BJ (cell line): ENCODE data around the gene SBK2. TPM values are rescaled to one million over a fixed set of nuclear protein-coding genes. Genes with fewer than 3 reads are reported as not detected.

Experiments
- polyA plus RNA-seq: library from polyadenylated mRNA; depleted of rRNA; stranded (reverse); fragments of >200 nt; gene quantifications from 2 replicates; pipeline ENCODE4 v1.2.3, GENCODE V29; 2011; rRNA removed

SBK2 gene
- polyA plus RNA-seq, 1 experiment = not detected

Other genes with a start within 250 kb of the SBK2 start
- gene TMEM150B, start 211.8 kb downstream of the SBK2 start, polyA plus RNA-seq = not detected in 2 replicates
- gene KMT5C, start 197.3 kb downstream of the SBK2 start, polyA plus RNA-seq = 3.7 and 6.4 TPM in 2 replicates
- gene COX6B2, start 182.4 kb downstream of the SBK2 start, polyA plus RNA-seq = 0.12 and 0.58 TPM in 2 replicates
- gene GARIN5B, start 173.9 kb downstream of the SBK2 start, polyA plus RNA-seq = 0.02 TPM in 1 of 2 replicates, not detected in the other
- gene IL11, start 166.7 kb downstream of the SBK2 start, polyA plus RNA-seq = 11.9 and 16.4 TPM in 2 replicates
- 0.93 and 1.3 TPM in 2 replicates for gene TMEM190, start 160.3 kb downstream of the SBK2 start, polyA plus RNA-seq
- gene TMEM238, start 152.8 kb downstream of the SBK2 start, polyA plus RNA-seq = 0.10 and 0.15 TPM in 2 replicates
- 485 and 838 TPM in 2 replicates for gene RPL28, start 151.2 kb downstream of the SBK2 start, polyA plus RNA-seq
- 47.7 and 79.4 TPM in 2 replicates for gene UBE2S, start 129.3 kb downstream of the SBK2 start, polyA plus RNA-seq
- gene SHISA7, start 93.8 kb downstream of the SBK2 start, polyA plus RNA-seq = not detected in 2 replicates
- gene ISOC2, start 75.5 kb downstream of the SBK2 start, polyA plus RNA-seq = 93.8 and 123 TPM in 2 replicates
- not detected in 2 replicates for gene C19orf85, start 72.4 kb downstream of the SBK2 start, polyA plus RNA-seq
- 0.36 and 0.48 TPM in 2 replicates for gene ZNF628, start 60.5 kb downstream of the SBK2 start, polyA plus RNA-seq
- gene NAT14, start 51.9 kb downstream of the SBK2 start, polyA plus RNA-seq = 20.4 and 34.8 TPM in 2 replicates
- gene SSC5D, start 48.7 kb downstream of the SBK2 start, polyA plus RNA-seq = 5.5 and 8.2 TPM in 2 replicates
- 0.06 and 0.11 TPM in 2 replicates for gene SBK3, start 8.4 kb upstream of the SBK2 start, polyA plus RNA-seq
- gene ZNF579, start 43.7 kb upstream of the SBK2 start, polyA plus RNA-seq = 2.6 and 3.8 TPM in 2 replicates
- gene FIZ1, start 62.4 kb upstream of the SBK2 start, polyA plus RNA-seq = 3.7 and 4.0 TPM in 2 replicates
- 7.8 TPM in 2 replicates for gene ZNF524, start 63.2 kb upstream of the SBK2 start, polyA plus RNA-seq
- 1.2 and 1.4 TPM in 2 replicates for gene ZNF865, start 68.5 kb upstream of the SBK2 start, polyA plus RNA-seq
- 2.9 and 4.5 TPM in 2 replicates for gene ZNF784, start 87.4 kb upstream of the SBK2 start, polyA plus RNA-seq
- 10.3 and 12.2 TPM in 2 replicates for gene ZNF580, start 103.9 kb upstream of the SBK2 start, polyA plus RNA-seq
- gene ZNF581, start 106.5 kb upstream of the SBK2 start, polyA plus RNA-seq = 22.1 and 31.3 TPM in 2 replicates
- 5.5 and 8.9 TPM in 2 replicates for gene CCDC106, start 111.1 kb upstream of the SBK2 start, polyA plus RNA-seq
- 152 and 170 TPM in 2 replicates for gene U2AF2, start 117.9 kb upstream of the SBK2 start, polyA plus RNA-seq
- 31.4 and 60.8 TPM in 2 replicates for gene EPN1, start 138.1 kb upstream of the SBK2 start, polyA plus RNA-seq
- gene NLRP9, start 201.3 kb upstream of the SBK2 start, polyA plus RNA-seq = not detected in 2 replicates
- gene RFPL4A, start 222.0 kb upstream of the SBK2 start, polyA plus RNA-seq = not detected in 2 replicates
- not detected in 2 replicates for gene RFPL4AL1, start 232.0 kb upstream of the SBK2 start, polyA plus RNA-seq